GM20000 (cell line): ENCODE measurements around the gene DHRSX.

Experiments used
- DNase-seq: peaks from one replicate; pipeline ENCODE4 v3.0.0; 2012; ENCODE audit warnings: low spot score
- CTCF ChIP-seq: IDR thresholded peaks from 2 replicates; pipeline ENCODE4 v1.5.1; 2012; ENCODE audit warnings: mild to moderate bottlenecking, control low read depth; ENCODE audit errors: extremely low read depth, missing control alignments

Gene DHRSX

GRCh38 chrX:2500803-2501558, at the start of gene DHRSX, which contains the start of gene ZBED1:
Gene DHRSX (minus strand): TSS chrX:2500976. CDS start chrX:2500925, 51 bp downstream.
Gene ZBED1 (minus strand): TSS chrX:2500976. CDS start chrX:2490719, 10,257 bp downstream.
- DNase-seq, result peak; percentile 95
- TF ChIP-seq CTCF, result no peak

- DNase-seq, result no peak
- no peak for TF ChIP-seq CTCF
Observed at GRCh38 chrX:2549876-2550275, 49.1 kb upstream of the DHRSX start.

- no peak for DNase-seq
- no peak for TF ChIP-seq CTCF
Observed at GRCh38 chrX:2548711-2549423, 48.1 kb upstream of the DHRSX start.

- DNase-seq, result no peak
- no peak for TF ChIP-seq CTCF
Observed at GRCh38 chrX:2547736-2548135, 47.0 kb upstream of the DHRSX start.

GRCh38 chrX:2546496-2546895, 45.7 kb upstream of the DHRSX start:
- no peak for TF ChIP-seq CTCF

GRCh38 chrX:2545144-2545543, 44.4 kb upstream of the DHRSX start:
- DNase-seq, result no peak
- TF ChIP-seq CTCF, result no peak

More at GRCh38 chrX:2546496-2546895, 45.7 kb upstream of the DHRSX start:
- DNase-seq, result no peak

- no peak for TF ChIP-seq CTCF
- DNase-seq, result no peak
Observed at GRCh38 chrX:2542826-2543521, 42.2 kb upstream of the DHRSX start.
